ENCODE results near the gene RIMS1.
"Not testable (repeated sequence)": the region's sequence is repeated elsewhere in the genome, so short reads cannot be mapped to it uniquely, and the experiment has no call there.

Gene RIMS1

GRCh38 chr6:72246926-72247325 is 360.6 kb downstream of the RIMS1 start:
- no peak for DNase-seq

- no peak for DNase-seq
Observed at GRCh38 chr6:72248621-72249020, 362.3 kb downstream of the RIMS1 start.

- DNase-seq = no peak
Observed at GRCh38 chr6:72250664-72251063, 364.3 kb downstream of the RIMS1 start.

GRCh38 chr6:72260489-72260888 is 374.1 kb downstream of the RIMS1 start:
- no peak for DNase-seq

GRCh38 chr6:72261554-72261953 is 375.2 kb downstream of the RIMS1 start:
- DNase-seq = no peak

GRCh38 chr6:72262254-72262653 is 375.9 kb downstream of the RIMS1 start:
- DNase-seq = no peak

- no peak for DNase-seq
Observed at GRCh38 chr6:72267470-72267869, 381.1 kb downstream of the RIMS1 start.

- DNase-seq = no peak
Observed at GRCh38 chr6:72271531-72271930, 385.2 kb downstream of the RIMS1 start.

GRCh38 chr6:72272958-72273357 is 386.6 kb downstream of the RIMS1 start:
- DNase-seq = no peak

- no peak for DNase-seq
Observed at GRCh38 chr6:72275888-72276287, 389.5 kb downstream of the RIMS1 start.

GRCh38 chr6:72282201-72282600 is 395.9 kb downstream of the RIMS1 start:
- DNase-seq = no peak

- no peak for DNase-seq
Observed at GRCh38 chr6:72283571-72283970, 397.2 kb downstream of the RIMS1 start.

- no peak for DNase-seq
Observed at GRCh38 chr6:72286911-72287311, 400.6 kb downstream of the RIMS1 start.

GRCh38 chr6:72287801-72288200 is 401.5 kb downstream of the RIMS1 start:
- DNase-seq = no peak

GRCh38 chr6:72288592-72288991 is 402.2 kb downstream of the RIMS1 start:
- DNase-seq = no peak

- DNase-seq = no peak
Observed at GRCh38 chr6:72290620-72291019, 404.3 kb downstream of the RIMS1 start.

- no peak for DNase-seq
Observed at GRCh38 chr6:72296375-72296774, 410.0 kb downstream of the RIMS1 start.

GRCh38 chr6:72305971-72306370 is 419.6 kb downstream of the RIMS1 start:
- no peak for DNase-seq

GRCh38 chr6:72316675-72317380 is 430.5 kb downstream of the RIMS1 start:
- DNase-seq = no peak

- DNase-seq = no peak
Observed at GRCh38 chr6:72321788-72322187, 435.4 kb downstream of the RIMS1 start.

- DNase-seq = no peak
Observed at GRCh38 chr6:72322771-72323170, 436.4 kb downstream of the RIMS1 start.

- no peak for DNase-seq
Observed at GRCh38 chr6:72324591-72324990, 438.2 kb downstream of the RIMS1 start.

GRCh38 chr6:72328775-72329174 is 442.4 kb downstream of the RIMS1 start:
- no peak for DNase-seq

- not testable (repeated sequence) for DNase-seq
Observed at GRCh38 chr6:72335203-72335602, 448.9 kb downstream of the RIMS1 start.

GRCh38 chr6:72348926-72349325 is 462.6 kb downstream of the RIMS1 start:
- DNase-seq = no peak
